HG03139 (cell line): ENCODE data around the gene KRTAP10-3.
"Not testable (repeated sequence)": the region's sequence is repeated elsewhere in the genome, so short reads cannot be mapped to it uniquely, and the experiment has no call there.

Source experiments
- ATAC-seq: cut with Tn5 transposase; IDR thresholded peaks from one replicate; pipeline ENCODE4 v1.9.1; 2021; ENCODE audit not compliant: unreplicated experiment

KRTAP10-3 gene

GRCh38 chr21:44590897-44591800 lies 32.6 kb upstream of the KRTAP10-3 start:
- not testable (repeated sequence) for ATAC-seq

- ATAC-seq, result no peak
Measured at GRCh38 chr21:44590311-44590721, 31.7 kb upstream of the KRTAP10-3 start.

GRCh38 chr21:44589586-44590305 lies 31.2 kb upstream of the KRTAP10-3 start:
- no peak for ATAC-seq

GRCh38 chr21:44589094-44589493 lies 30.5 kb upstream of the KRTAP10-3 start:
- no peak for ATAC-seq

GRCh38 chr21:44585892-44586291 lies 27.3 kb upstream of the KRTAP10-3 start:
- no peak for ATAC-seq

- no peak for ATAC-seq
Measured at GRCh38 chr21:44583800-44584147, 25.2 kb upstream of the KRTAP10-3 start.

- ATAC-seq, result no peak
Measured at GRCh38 chr21:44583089-44583799, 24.6 kb upstream of the KRTAP10-3 start.

GRCh38 chr21:44582055-44582454 lies 23.5 kb upstream of the KRTAP10-3 start:
- ATAC-seq, result no peak

- ATAC-seq, result no peak
Measured at GRCh38 chr21:44581158-44581557, 22.6 kb upstream of the KRTAP10-3 start.

GRCh38 chr21:44580231-44580821 lies 21.7 kb upstream of the KRTAP10-3 start, which contains the start of gene KRTAP10-5:
KRTAP10-5 (minus strand) TSS chr21:44580604; CDS start chr21:44580578, 26 bp downstream.
- not testable (repeated sequence) for ATAC-seq

GRCh38 chr21:44579833-44580144 lies 21.2 kb upstream of the KRTAP10-3 start:
- ATAC-seq, result no peak

- ATAC-seq, result no peak
Measured at GRCh38 chr21:44579056-44579832, 20.6 kb upstream of the KRTAP10-3 start.

- no peak for ATAC-seq
Measured at GRCh38 chr21:44578371-44579055, 19.9 kb upstream of the KRTAP10-3 start.

- ATAC-seq, result no peak
Measured at GRCh38 chr21:44576025-44576420, 17.4 kb upstream of the KRTAP10-3 start.

- no peak for ATAC-seq
Measured at GRCh38 chr21:44575307-44576024, 16.9 kb upstream of the KRTAP10-3 start.

- ATAC-seq, result no peak
Measured at GRCh38 chr21:44574457-44575306, 16.1 kb upstream of the KRTAP10-3 start.

- not testable (repeated sequence) for ATAC-seq
Measured at GRCh38 chr21:44573630-44574456, 15.2 kb upstream of the KRTAP10-3 start, which contains the start of gene KRTAP10-4. KRTAP10-4 (plus strand) TSS chr21:44573729; CDS start chr21:44573759, 30 bp downstream.
